GM23248 (cell line): ENCODE data around the gene MLF2.

ENCODE experiments used
- EZH2 ChIP-seq: fragments of 200-600 bp; sonication (generic); IDR thresholded peaks from 2 replicates; pipeline ENCODE4 v1.6.1; 2018; ENCODE audit warnings: antibody characterized with exemption, mild to moderate bottlenecking; ENCODE audit not compliant: insufficient read depth, poor library complexity, severe bottlenecking
- EZH2phosphoT487 ChIP-seq: fragments of 200-600 bp; sonication (generic); IDR thresholded peaks from 2 replicates; pipeline ENCODE4 v1.6.1; 2018; ENCODE audit warnings: antibody characterized with exemption, moderate library complexity, mild to moderate bottlenecking, low read depth; ENCODE audit not compliant: insufficient read depth

DNA sequence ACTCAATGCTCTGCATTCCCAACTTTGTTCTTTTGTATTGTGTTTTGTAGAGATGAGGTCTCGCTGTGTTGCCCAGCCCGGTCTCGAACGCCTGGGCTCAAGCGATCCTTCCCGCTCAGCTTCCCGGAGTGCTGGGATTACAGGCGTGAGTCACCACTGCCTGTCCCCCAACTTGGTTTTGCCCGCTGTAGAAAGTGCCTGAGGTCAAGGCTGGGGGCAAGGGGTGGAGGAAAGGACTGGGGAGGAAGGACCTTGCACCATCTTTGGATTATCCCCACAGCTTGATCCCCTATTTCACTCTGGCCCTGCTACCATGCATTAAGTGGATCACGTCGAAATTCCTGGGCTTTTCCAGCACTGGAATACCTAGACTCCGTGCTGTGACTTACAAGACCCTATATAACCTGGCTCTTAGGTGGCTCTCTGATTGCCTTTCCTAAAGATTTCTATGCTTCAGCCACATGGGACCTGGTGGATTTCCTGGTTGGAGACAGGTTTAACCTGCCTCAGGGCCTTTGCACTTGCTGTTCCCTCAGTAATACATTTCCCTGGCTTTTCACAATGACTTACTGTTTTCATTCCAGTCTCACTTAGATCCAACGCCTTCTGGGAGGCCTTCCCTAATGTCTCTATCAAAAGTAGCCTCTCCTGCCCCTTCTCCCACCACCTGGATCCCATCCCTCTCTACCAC lies 51.7 kb downstream of the MLF2 start:
- TF ChIP-seq EZH2phosphoT487: no peak
- TF ChIP-seq EZH2: no peak
